GM21723 (cell line): ENCODE data around the gene WFIKKN2.

Experiments
- ATAC-seq: cut with Tn5 transposase; IDR thresholded peaks from one replicate; pipeline ENCODE4 v1.9.1; 2021; ENCODE audit warnings: mild to moderate bottlenecking, moderate library complexity; ENCODE audit not compliant: unreplicated experiment

Gene WFIKKN2

DNA sequence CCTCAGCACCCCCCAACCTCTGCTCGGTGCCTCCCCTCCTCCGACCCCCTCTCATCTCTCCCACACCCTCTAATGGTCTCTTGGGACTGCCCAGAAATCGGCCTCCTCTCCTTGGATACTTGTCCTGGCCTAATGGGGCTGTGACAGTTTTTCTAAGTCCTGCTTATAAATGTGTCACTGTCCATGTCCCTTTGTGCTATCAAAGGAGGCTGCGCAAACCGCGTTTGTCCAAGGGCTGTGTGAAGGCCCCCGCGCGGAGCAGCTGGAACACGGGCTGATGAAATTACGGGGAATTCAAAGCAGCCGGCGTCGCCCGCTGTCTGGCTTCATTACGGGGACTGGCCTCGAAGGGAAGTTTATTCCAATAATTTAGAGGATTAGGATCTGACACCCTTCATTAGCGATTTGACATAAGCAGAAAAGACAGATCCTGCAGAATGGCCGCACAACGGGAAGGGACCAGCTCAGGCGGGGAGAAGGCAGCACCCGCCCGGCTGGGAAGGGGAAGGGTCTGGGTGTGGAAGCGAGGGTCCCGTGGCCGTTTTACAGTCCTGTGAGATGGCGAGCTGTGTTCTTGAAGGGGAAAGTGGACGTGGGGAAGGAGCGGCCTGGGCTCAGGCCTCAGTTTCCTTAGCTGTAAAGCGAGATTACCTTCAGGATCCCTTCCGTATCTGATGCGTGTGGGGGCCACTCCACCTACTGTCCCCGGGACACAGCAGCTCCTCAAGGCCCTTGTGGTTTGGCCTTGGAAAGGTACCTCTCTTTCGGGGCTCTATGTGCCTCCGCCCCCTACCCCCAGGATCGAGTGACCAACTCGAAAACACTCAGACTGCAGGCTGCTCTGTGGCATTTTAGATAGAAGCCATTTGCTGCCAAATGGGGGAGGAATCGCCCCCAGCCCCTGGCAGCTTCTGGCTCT lies 1.6 kb upstream of the WFIKKN2 start:
- ATAC-seq, result no peak

DNA sequence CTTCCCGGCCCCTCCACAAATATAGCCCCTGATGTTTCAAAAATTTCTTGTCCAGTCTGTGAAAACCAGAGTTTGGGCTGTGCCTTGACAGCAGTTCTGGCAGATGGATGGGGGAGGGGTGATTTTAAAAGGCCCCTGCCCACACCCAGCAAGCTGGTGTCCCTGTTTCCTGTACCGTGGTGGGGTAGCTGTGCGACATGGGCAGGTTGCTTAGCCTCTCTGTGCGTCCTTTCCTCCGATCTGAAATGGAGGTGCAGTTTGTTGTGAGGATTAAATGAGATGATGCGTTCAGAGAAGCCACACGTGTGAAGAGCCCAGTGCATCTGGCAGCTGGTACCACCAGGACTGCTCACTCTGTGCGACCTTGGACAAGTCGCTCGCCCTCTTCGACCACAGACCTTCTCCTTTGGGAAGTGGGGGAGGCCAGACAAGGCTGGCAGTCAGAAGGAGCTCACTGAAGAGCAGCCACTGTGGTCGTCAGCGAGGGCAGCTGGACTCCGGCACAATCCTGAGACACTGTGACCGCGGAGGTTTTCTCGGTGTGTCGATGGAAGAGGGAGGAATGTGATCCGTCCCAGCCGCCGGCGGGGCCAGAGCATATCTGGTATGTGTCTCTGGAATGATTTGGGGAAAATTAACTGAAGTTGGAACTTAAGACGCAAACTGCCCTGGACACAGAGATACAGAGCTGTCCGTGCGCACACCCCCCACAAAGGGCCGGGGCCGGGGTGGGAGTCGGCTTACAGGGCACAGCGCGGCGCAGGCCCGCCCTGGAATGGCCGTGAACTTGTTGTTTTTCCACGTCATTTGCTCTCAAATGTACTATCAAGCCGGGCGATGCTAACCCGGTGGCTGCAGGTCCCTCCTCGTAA lies 721 bp upstream of the WFIKKN2 start:
- ATAC-seq, result no peak

DNA sequence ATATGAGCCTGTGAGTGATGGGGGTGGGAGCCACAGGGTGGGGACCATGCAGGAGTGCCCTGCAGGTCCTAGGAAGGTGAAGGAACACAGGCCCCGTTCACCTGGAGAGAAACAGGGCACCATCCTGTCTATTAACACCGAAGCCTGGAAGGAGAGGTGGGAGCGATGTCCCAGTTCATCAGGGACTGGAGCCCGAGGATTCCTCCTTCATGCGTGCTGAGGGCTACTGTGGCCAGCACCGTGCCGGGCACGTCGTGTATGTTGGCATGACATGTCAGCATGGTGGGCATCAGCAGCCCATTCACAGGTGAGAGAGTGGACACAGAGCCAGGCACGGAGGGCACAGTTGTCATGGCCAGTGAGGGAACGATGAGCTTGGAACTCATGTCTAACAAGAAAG lies 1.4 kb downstream of the WFIKKN2 start:
- no peak for ATAC-seq

DNA sequence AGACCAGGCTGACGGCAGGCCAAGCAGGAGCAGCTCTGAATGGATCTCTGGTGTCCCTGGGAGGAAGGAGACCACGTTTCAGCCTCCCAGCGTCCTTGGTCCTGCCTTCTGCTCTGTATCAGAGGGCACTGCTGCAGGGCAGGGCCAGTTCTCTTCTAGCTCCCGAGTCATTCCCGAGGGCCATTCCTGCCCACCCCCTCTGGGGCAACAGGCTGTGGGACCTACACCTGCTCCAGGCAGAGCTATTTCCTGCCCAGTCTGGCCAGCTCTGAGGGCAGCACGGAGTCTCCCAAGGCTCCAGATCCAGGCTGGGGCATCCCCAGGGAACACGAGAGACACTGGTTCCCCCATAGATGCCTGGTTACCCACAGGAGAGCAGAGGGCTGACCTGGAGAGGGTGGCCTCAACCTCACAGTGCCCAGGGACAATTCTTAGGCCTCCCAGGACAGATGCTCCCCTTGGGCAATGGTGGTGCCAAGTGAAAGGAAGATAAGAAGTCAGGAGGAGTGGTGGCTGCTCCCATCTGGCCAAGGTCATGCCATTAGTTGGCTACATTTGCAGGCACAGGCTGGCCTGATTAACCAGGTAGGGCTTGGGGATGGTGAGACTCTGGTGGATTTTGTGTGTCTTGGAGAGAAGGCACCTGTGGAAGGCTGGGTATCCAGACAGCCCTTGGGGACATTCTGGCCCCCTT lies 2.0 kb downstream of the WFIKKN2 start:
- ATAC-seq, result no peak

DNA sequence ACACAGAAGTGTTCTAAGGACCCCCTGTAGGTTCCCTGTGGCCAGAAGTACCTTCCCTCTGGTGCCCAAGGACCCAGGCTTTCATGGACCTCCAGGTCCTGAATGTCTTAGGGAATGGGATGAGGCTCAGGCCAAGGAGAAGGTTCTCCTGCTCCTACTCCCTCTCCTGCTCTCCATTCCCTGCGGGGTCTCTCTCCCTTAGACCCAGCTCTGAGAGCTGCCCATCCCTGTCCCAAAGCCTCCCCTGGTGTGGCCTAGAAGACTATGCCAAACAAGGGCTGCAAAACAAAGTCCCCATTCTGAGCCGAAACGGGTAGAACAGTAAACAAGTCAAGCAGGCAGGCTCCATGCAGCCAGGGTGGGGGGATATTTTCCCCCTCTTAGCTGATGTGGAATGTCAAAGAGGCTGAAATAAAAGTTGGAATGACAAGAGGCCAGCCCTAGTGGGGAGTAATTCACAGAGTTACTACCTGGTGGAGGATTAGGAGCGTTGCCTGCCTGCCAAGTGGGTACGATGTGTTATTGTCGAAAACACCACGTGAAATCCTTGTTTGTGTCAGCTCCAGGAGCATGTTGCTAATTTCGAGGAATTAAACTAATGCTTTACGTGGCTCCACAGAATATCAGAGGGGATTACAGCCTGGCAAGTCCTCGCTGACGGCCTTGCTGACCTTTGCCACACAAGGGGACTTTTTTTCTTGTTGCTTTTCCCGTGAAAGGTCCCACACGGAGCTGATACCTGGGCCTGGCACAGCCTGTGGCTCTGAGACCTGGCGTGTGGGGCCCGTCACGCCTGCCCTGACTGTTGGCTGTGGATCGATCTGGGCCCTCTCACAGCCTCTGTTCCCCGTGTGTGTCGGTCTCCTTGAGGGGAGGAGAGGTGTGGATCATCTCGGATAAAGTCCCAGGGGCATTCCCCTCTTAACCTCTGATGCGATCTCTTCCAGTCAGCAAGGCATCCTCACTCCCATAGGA lies 2.9 kb downstream of the WFIKKN2 start:
- ATAC-seq, result no peak

DNA sequence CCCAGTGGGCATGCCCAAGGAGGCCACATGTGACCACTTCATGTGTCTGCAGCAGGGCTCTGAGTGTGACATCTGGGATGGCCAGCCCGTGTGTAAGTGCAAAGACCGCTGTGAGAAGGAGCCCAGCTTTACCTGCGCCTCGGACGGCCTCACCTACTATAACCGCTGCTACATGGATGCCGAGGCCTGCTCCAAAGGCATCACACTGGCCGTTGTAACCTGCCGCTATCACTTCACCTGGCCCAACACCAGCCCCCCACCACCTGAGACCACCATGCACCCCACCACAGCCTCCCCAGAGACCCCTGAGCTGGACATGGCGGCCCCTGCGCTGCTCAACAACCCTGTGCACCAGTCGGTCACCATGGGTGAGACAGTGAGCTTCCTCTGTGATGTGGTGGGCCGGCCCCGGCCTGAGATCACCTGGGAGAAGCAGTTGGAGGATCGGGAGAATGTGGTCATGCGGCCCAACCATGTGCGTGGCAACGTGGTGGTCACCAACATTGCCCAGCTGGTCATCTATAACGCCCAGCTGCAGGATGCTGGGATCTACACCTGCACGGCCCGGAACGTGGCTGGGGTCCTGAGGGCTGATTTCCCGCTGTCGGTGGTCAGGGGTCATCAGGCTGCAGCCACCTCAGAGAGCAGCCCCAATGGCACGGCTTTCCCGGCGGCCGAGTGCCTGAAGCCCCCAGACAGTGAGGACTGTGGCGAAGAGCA lies 4.4 kb downstream of the WFIKKN2 start:
- no peak for ATAC-seq

DNA sequence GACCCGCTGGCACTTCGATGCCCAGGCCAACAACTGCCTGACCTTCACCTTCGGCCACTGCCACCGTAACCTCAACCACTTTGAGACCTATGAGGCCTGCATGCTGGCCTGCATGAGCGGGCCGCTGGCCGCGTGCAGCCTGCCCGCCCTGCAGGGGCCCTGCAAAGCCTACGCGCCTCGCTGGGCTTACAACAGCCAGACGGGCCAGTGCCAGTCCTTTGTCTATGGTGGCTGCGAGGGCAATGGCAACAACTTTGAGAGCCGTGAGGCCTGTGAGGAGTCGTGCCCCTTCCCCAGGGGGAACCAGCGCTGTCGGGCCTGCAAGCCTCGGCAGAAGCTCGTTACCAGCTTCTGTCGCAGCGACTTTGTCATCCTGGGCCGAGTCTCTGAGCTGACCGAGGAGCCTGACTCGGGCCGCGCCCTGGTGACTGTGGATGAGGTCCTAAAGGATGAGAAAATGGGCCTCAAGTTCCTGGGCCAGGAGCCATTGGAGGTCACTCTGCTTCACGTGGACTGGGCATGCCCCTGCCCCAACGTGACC lies 5.0 kb downstream of the WFIKKN2 start:
- ATAC-seq, result no peak

DNA sequence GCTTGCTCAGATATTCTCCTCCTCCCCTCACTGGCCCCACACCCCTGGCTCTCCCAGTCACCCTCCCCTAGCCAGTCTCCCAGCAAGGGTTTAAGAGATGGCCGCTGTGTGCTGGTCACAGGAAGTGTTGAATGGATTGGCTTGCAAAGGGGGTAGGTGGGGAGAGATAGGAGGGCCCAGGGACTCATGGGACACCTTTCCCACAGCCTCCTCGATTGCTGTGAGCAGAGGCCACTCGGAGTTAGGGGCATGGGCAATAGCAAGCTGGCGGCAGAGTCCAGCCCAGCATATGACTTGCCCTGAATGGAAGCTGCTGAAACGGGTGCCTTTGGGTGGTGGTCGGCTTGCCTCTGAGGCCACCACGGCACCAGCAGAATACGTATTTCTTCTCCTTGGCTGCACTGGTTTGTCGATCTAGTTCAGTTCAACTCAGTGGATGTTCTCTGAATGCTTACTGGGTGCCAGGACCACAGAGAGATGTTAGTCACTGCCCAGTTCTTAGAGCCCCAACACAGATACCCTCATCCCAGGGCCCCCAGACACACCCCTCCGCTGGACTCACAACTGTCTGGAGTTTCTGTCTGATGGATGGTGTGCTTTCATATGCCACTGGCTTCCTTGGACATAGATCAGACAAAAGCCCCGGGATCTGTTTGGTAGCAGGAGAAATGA lies 6.0 kb downstream of the WFIKKN2 start:
- no peak for ATAC-seq

DNA sequence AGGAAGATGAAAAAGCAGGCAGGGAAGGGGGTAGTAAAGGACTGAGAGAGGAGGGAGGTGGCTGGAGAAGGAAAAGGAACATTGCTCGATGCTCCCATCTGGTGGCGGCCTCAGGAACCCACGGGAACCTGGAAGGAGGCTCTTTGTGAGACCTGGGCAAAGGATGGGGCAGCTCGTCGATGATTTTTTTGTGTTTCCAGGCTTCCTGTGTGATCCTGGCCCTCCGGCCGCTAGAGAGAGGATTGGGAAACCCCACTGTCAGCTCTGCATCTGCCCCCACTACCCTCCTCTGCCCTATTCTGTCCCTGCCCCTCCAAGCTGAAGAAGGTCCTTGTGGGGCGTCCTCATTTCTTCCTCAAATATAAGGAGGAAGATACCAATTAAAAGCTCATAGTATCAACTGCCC lies 6.6 kb downstream of the WFIKKN2 start:
- ATAC-seq, result no peak

DNA sequence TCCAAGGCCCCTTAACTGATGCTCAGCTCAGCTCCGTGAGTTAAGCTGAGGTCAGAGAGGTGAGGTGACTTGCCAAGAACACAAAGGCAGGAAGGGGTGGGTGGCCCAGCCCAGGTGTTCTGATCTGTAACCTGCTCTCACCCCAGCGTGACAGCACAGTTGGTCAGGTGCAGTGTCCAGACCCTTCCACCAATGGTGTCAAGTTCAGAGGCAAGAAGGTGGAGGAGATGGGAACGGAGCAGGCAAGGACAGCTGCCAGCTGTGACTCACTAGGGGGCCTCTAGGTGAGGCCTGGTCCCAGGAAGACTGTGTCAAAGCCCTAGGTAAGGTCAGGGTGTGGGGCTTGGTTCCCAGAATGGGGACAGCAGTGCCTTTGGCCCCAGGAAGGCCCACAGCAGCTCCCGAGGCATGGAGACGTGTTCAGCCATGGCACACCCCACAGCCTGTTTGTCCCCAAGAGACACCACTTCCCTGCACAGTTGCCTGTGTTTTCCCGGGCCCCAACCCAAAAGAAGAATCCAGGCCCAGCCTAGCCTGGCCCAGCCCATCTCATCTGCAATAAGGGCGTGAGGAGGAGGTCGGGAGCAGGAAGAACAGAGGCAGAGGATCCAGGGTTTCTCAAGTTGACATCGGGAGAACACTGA lies 7.2 kb downstream of the WFIKKN2 start:
- no peak for ATAC-seq

DNA sequence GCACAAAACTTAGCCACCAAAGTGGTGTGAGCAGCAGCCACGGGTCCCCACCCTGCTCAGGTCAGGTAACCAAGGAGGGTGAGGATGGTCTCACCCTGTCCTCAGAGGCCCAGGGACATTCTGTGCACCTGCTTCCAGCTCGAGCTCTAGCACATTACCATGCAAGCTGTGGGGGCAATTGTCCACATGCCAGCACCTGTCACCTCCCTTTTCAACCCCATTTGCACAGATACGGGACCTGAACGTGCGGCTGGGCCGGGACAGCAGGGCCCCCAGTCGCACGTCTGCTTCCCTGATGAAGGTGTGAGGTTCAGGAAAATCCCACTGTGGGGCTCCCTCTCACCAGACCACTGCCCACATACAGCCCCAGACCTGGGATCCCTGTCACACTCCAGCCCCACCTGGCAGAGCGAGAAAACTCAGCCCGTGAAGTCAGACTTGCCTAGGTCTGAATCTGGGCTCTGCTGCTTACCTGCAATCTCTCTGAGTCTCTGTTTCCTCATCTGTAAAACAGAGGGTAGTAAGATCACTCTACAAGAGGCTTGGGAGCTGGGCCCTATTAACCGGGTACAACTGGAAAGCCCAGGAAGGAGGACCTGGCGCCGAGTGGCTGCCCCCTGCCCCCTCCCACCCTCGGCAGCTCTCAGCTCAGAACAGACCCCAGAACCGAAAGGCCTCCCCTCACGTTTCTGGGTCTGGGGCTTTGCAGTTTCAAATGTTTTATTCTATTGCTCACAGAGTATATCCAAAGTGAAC lies 7.9 kb downstream of the WFIKKN2 start:
- no peak for ATAC-seq

DNA sequence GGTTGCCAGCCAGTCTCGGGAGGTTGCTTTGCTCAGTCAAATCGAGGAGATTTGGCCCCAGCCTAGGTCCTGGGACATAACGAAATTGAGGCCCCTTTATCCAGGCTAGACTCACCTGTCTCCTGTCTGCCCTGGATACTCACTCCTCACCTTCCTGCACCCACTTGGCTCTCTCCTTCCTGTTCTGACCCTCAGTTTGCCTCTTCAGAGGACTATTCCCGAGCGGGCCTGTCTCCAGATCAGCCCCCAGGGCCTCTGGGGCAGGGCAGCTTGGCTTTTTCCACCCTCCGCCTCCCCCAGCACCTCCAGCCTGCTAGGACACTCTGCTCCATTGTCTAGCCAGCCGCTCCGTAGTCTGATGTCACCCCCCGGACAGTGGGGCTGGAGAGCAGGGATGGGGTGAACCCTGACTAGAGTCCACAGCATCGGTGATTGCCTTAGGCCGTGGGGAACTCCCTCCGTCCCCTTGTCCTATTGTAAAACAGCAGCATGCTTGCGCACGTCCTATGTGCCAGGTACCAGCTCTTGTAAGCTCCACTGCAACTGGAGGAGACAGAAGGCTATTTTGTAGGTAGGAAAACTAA lies 8.8 kb downstream of the WFIKKN2 start:
- ATAC-seq, result no peak

DNA sequence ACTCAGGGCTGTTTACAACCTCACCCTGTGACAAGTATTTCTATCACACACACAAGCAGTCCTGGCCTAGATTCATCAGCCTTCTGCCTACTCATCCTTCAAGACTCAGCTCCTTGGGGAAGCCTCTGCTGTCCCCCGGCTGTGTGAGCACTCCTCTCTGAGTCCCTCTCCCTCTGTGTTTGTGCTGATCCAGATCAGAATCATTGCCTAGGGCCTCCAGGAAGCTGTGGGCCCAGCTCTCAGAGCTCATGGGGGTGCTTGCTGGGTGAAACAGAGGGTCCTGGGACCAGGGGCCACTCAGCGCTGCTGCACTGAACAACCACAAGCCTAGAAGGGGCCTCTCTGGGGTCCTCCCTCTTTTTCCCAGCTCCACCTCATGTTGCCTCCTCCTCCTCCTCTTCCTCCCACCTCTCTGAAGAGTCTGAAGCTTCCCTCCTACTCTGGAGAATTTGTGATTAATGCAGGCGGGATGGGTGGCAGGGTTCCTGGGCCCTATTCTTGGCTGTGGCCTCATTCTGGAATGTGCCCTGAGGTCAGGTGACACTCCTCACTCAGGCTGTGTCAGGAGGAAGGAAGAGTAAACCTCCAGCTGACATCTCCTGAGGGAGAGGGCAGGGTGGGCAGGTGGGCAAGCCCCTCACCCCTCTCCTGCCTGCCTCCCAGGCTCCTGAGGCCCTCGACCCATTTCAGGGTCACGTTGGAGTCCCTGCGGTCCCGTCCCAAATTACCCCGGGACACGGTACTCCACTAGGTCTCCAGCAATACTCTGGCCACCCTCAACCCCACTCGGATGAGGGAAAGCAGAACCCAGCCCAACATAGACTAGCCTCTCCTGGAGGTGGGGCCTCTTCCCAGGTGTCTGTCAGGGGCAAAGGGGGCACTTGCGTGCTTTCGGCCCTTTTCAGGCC lies 10.1 kb downstream of the WFIKKN2 start:
- no peak for ATAC-seq

DNA sequence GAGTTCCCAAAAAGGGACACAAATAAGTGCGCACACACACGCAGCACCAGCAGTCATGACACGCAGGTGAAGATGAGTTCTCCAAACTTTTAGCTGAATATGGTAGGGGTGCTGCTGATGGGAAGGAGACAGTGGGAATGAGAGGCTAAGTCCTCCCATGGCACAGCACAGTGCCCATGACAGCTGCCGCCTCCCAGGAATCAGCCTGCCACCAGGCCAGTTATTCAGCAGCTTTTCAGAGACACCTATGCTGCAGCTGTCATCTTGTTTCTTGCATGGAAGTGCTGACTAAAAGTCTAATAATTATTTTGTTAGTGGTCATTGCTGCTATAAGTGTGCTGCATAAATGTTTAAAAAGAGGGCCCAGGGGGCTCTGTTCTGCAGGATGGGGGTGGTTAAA lies 12.2 kb downstream of the WFIKKN2 start:
- no peak for ATAC-seq

DNA sequence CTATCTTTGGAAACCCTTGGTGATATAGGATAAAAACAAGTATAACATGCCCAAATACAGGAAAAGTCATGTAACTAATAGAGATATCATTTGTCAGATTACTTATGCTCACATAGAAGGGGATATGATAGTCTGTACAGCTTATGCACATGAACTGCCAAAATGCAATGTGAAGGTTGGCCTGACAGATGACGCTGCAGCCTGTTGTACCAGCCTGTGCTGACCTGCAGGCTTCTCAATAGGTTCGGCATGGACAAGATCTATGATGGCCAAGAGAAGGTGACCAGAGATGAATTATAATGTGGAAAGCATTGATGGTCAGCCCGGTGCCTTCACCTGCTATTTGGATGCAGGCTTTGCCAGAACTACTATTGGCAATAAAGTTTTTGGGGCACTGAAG lies 12.7 kb downstream of the WFIKKN2 start:
- no peak for ATAC-seq

DNA sequence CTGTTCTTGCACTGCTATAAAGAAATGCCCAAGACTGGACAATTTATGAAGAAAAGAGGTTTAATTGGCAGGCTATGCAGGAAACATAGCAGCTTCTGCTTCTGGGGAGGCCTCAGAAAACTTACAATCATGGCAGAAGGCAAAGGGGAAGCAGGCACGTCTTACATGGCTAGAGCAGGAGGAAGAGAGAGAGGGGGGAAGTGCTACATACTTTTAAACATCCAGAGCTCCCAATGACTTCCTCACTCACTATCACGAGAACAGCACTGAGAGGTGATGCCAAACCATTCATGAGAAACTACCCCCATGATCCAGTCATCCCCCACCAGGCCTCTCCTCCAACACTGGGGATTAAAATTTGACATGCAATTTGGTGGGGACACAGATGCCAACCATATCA lies 13.3 kb downstream of the WFIKKN2 start:
- ATAC-seq, result no peak
